Endodermal cell (in vitro differentiated cells): ENCODE results near the gene NKG7. TPM values are rescaled to one million over a fixed set of nuclear protein-coding genes. Genes with fewer than 3 reads are reported as not detected.

ENCODE experiments used
- DNase-seq: peaks from one replicate; pipeline ENCODE4 v3.0.0-alpha.2; 2017
- H3K27ac ChIP-seq: 2 replicates; pipeline ENCODE4 v1.5.1; 2013; ENCODE audit warnings: mild to moderate bottlenecking, low read depth, low read length, moderate library complexity
- H3K27me3 ChIP-seq: 2 replicates; pipeline ENCODE4 v1.6.1; 2013; ENCODE audit warnings: mild to moderate bottlenecking, low read length, moderate library complexity; ENCODE audit not compliant: insufficient read depth, control insufficient read depth, poor library complexity, severe bottlenecking
- H3K36me3 ChIP-seq: 2 replicates; pipeline ENCODE4 v1.7.0; 2013; ENCODE audit warnings: mild to moderate bottlenecking, low read length, moderate library complexity; ENCODE audit not compliant: control insufficient read depth, insufficient read depth
- H3K4me1 ChIP-seq: one replicate; pipeline ENCODE4 v1.7.0; 2013; ENCODE audit warnings: low read length; ENCODE audit not compliant: control insufficient read depth, insufficient read depth
- H3K4me3 ChIP-seq: 2 replicates; pipeline ENCODE4 v1.5.1; 2013; ENCODE audit warnings: mild to moderate bottlenecking, low read length, moderate library complexity
- H3K9ac ChIP-seq: 2 replicates; pipeline ENCODE4 v1.6.1; 2013; ENCODE audit warnings: mild to moderate bottlenecking, low read length, moderate library complexity; ENCODE audit not compliant: poor library complexity, severe bottlenecking; ENCODE audit errors: extremely low read depth
- H3K9me3 ChIP-seq: 2 replicates; pipeline ENCODE4 v1.6.1; 2013; ENCODE audit warnings: mild to moderate bottlenecking, low read length, moderate library complexity; ENCODE audit not compliant: control insufficient read depth
- H3K27ac Mint-ChIP-seq: 2 replicates; pipeline ENCODE4 v1.8.0; 2020; ENCODE audit warnings: mixed read lengths
- H3K27me3 Mint-ChIP-seq: 2 replicates; pipeline ENCODE4 v1.8.0; 2021; ENCODE audit warnings: mild to moderate bottlenecking, mixed read lengths; ENCODE audit not compliant: insufficient read depth
- H3K36me3 Mint-ChIP-seq: 2 replicates; pipeline ENCODE4 v1.8.0; 2020; ENCODE audit warnings: low read depth, mixed read lengths
- H3K4me1 Mint-ChIP-seq: 2 replicates; pipeline ENCODE4 v1.8.0; 2020; ENCODE audit warnings: mixed read lengths
- H3K4me3 Mint-ChIP-seq: 2 replicates; pipeline ENCODE4 v1.8.0; 2020; ENCODE audit warnings: mild to moderate bottlenecking, moderate library complexity, mixed read lengths
- H3K9me3 Mint-ChIP-seq: 2 replicates; pipeline ENCODE4 v1.8.0; 2020; ENCODE audit warnings: mild to moderate bottlenecking, mixed read lengths
- WGBS, 2 experiments: methylation state at CpG; one replicate each; pipeline versions ENCODE4 v1.1.5 to v1.1.7; 2013; ENCODE audit warnings: missing lambda C conversion rate in 2 of 2, mixed read lengths in 1 of 2; ENCODE audit not compliant: insufficient coverage in 1 of 2, insufficient read length in 1 of 2; 5-methylcytosine and 5-hydroxymethylcytosine counted together
- total RNA-seq, 2 donors: library from RNA; stranded (reverse); fragmentation: NEBNext Ultra II Directional in 1 of 2; extraction: Animal tissue kit (Norgen Biotek cat#: 25700) in 1 of 2; gene quantifications; 2 replicates in 1 of 2; 3 replicates in 1 of 2; pipeline ENCODE4 v1.2.1, GENCODE V29; 2021
- TF ChIP-seq, protein P1 (sequence below): fragments of 200-600 bp; sonication (generic); conservative IDR thresholded peaks from 2 replicates; pipeline ENCODE4 v1.5.0; 2021; ENCODE audit warnings: antibody characterized with exemption, mild to moderate bottlenecking

The NKG7 gene
- total RNA-seq, 2 donors from 2014 or later, result not detected

DNA sequence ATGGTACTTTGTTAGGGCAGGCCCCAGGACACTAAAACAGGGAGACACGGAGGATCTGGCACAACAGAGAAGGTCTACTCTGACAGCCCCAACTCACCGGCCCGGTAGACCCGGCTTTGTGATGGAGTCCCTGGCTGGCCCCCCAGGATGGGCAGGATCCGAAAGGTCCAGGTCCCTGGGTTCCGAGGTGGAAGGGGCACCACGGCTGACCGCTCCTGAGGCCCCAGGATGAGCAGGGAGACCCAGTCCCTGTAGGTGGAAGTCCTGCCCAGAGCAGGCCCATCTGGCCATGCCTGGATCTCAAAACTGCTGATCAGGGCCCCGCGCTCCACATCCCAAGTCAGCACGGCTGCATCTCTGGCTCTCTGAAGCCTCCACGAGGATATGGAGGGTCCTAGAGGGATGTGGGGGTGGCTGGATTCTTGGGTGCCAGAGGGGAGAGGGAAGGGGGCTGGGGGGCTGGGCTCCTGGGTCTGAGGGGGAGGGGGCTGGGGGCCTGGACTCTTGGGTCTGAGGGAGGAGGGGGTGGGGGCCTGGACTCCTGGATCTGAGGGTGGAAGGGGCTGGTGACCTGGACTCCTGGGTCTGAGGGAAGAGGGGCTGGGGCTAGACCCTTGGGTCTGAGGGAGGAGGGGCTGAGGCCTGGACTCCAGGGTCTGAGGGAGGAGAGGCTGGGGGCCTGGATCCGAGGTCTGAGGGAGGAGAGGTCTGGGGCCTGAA, 35.2 kb downstream of the NKG7 start:
- Histone ChIP-seq H3K4me1 (peaks cover 7% of the 10 kb centered on the region), H3K9ac (no peak overlapping the region), H3K27ac (no peak overlapping the region), H3K4me3 (no peak overlapping the region), H3K36me3 (peaks cover 2% of the 10 kb centered on the region), H3K9me3 (no peaks in the 10 kb centered on the region), H3K27me3 (no peaks in the 10 kb centered on the region)
- peak; percentile 42 for DNase-seq
- H3K4me1 Mint-ChIP-seq, result peaks cover 16% of the 10 kb centered on the region
- no peaks in the 10 kb centered on the region for H3K9me3 Mint-ChIP-seq
- no peak overlapping the region for H3K4me3 Mint-ChIP-seq
- peaks cover 7% of the 10 kb centered on the region for H3K27me3 Mint-ChIP-seq
- no peak overlapping the region for H3K27ac Mint-ChIP-seq
- H3K36me3 Mint-ChIP-seq, result peaks cover 22% of the 10 kb centered on the region
- TF ChIP-seq, protein P1, sequence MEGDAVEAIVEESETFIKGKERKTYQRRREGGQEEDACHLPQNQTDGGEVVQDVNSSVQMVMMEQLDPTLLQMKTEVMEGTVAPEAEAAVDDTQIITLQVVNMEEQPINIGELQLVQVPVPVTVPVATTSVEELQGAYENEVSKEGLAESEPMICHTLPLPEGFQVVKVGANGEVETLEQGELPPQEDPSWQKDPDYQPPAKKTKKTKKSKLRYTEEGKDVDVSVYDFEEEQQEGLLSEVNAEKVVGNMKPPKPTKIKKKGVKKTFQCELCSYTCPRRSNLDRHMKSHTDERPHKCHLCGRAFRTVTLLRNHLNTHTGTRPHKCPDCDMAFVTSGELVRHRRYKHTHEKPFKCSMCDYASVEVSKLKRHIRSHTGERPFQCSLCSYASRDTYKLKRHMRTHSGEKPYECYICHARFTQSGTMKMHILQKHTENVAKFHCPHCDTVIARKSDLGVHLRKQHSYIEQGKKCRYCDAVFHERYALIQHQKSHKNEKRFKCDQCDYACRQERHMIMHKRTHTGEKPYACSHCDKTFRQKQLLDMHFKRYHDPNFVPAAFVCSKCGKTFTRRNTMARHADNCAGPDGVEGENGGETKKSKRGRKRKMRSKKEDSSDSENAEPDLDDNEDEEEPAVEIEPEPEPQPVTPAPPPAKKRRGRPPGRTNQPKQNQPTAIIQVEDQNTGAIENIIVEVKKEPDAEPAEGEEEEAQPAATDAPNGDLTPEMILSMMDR, result no peak
- WGBS, 2 experiments, result 96% methylated on average over 6 to 13 of the region's 13 CpGs

DNA sequence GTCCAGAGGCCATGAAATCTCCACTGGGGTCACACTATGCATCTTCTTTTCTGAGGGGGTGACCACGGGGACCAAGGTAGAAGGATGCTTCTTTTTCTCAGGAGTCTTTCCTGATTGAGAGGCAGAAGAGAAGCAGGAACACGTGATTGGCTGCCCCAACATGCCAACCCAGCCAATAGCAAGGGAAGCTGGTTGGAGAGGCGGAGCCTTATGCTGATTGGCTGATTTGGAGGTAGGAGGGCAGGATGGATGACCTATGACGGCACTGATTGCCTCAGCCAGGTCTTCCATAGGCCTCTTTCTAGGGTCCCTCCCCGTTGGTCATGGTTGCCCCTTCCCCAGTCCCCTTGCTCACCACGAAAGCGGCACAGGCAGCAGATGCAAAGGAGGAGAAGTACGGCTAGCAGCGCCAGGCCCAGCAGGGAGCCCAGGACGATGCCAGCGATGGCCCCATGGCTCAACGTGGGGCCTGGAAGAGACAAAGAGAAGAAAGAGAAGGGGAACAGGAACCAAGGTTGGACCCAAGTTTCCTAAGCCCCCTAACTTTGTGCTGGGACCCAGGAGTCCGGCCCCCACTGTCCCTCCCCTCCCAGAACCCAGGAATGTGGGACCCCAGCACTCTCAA, 38.5 kb downstream of the NKG7 start:
- H3K27me3 Mint-ChIP-seq, result no peaks in the 10 kb centered on the region
- H3K9me3 Mint-ChIP-seq, result peaks cover 3% of the 10 kb centered on the region
- DNase-seq, result peak; percentile 79
- H3K9me3 ChIP-seq, result no peaks in the 10 kb centered on the region
- 92 to 94% methylated on average over 7 to 13 of the region's 13 CpGs for WGBS, 2 experiments
- peaks cover 5% of the 10 kb centered on the region for H3K4me1 Mint-ChIP-seq
- peaks cover 51% of the 10 kb centered on the region for H3K36me3 Mint-ChIP-seq
- H3K9ac ChIP-seq, result no peak overlapping the region
- H3K4me1 ChIP-seq, result peaks cover 3% of the 10 kb centered on the region
- no peaks in the 10 kb centered on the region for H3K27me3 ChIP-seq
- H3K4me3 ChIP-seq, result no peak overlapping the region
- TF ChIP-seq, protein P1, result no peak
- H3K4me3 Mint-ChIP-seq, result no peak overlapping the region
- H3K27ac ChIP-seq, result no peak overlapping the region
- H3K36me3 ChIP-seq, result peaks cover 21% of the 10 kb centered on the region
- no peak overlapping the region for H3K27ac Mint-ChIP-seq

DNA sequence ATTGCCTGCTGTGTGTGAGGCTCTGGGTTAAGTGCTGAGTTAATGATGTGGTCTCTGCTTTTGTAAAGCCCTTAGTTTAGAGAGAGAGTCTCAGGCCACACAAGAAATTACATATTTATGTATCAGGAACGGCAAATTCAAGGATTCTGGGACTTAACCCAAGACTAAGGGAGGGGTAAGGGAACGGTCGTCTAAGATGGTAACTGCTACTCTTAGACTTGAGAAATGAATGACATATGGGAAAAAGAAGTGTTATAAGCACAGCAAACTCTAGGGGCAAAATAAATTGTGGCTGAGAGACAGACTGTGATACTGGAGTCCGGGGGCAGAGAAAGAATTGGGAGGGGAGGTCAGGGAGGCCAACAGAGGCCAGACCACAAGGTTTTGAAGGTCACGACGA, 40.7 kb downstream of the NKG7 start:
- H3K4me3 Mint-ChIP-seq, result no peak overlapping the region

More for the DNA sequence above, 40.7 kb downstream of the NKG7 start:
- H3K9ac ChIP-seq, result no peak overlapping the region
- H3K4me1 ChIP-seq, result no peaks in the 10 kb centered on the region
- peaks cover 53% of the 10 kb centered on the region for H3K36me3 Mint-ChIP-seq
- H3K27ac Mint-ChIP-seq, result no peak overlapping the region
- no peaks in the 10 kb centered on the region for H3K9me3 ChIP-seq
- 96% methylated on average over 6 of the region's 6 CpGs for WGBS, 2 experiments
- TF ChIP-seq, protein P1, result no peak
- peaks cover 2% of the 10 kb centered on the region for H3K4me1 Mint-ChIP-seq
- no peak overlapping the region for H3K4me3 ChIP-seq
- H3K27ac ChIP-seq, result no peak overlapping the region
- H3K36me3 ChIP-seq, result peaks cover 21% of the 10 kb centered on the region
- no peaks in the 10 kb centered on the region for H3K27me3 ChIP-seq
- H3K27me3 Mint-ChIP-seq, result no peaks in the 10 kb centered on the region
- peaks cover 3% of the 10 kb centered on the region for H3K9me3 Mint-ChIP-seq
- no peak for DNase-seq
